GM12878 (cell line): ENCODE measurements around the gene CD83. TPM values are rescaled to one million over a fixed set of nuclear protein-coding genes. Genes with fewer than 3 reads are reported as not detected.

Experiments
- ATF3 ChIP-seq: IDR thresholded peaks from 2 replicates; pipeline ENCODE4 v1.6.1; 2011; ENCODE audit warnings: low read depth, mild to moderate bottlenecking, low read length, moderate library complexity, borderline replicate concordance; ENCODE audit errors: extremely low read depth
- CEBPB ChIP-seq, 2 experiments: fragments of 150-350 bp in 1 of 2; IDR thresholded peaks; 2 replicates each; pipeline ENCODE4 v1.6.1; 2012 to 2014; ENCODE audit warnings: low read depth in 2 of 2, low read length in 2 of 2, borderline replicate concordance in 1 of 2, inconsistent platforms in 1 of 2
- CREB1 ChIP-seq: IDR thresholded peaks from 2 replicates; pipeline ENCODE4 v1.6.1; 2012; ENCODE audit warnings: low read depth, mild to moderate bottlenecking, inconsistent platforms
- E4F1 ChIP-seq: fragments of 450-650 bp; IDR thresholded peaks from 2 replicates; pipeline ENCODE4 v1.6.1; 2018; ENCODE audit warnings: borderline replicate concordance, mild to moderate bottlenecking; ENCODE audit not compliant: partially characterized antibody
- ESRRA ChIP-seq: IDR thresholded peaks from 2 replicates; pipeline ENCODE4 v1.6.1; 2012; ENCODE audit warnings: mild to moderate bottlenecking, low read length, improper control_type of control experiment
- GABPA ChIP-seq: IDR thresholded peaks from 2 replicates; pipeline ENCODE4 v1.6.1; 2014; ENCODE audit warnings: antibody characterized with exemption, low read depth, mild to moderate bottlenecking, inconsistent platforms
- IRF4 ChIP-seq: IDR thresholded peaks from 2 replicates; pipeline ENCODE4 v1.6.1; 2011; ENCODE audit warnings: low read depth, low read length
- KLF5 ChIP-seq: fragments of 450-650 bp; IDR thresholded peaks from 2 replicates; pipeline ENCODE4 v1.6.1; 2014; ENCODE audit warnings: mild to moderate bottlenecking; ENCODE audit not compliant: partially characterized antibody
- MEF2B ChIP-seq: fragments of 450-650 bp; IDR thresholded peaks from 2 replicates; pipeline ENCODE4 v1.6.1; 2018; ENCODE audit warnings: mild to moderate bottlenecking, moderate library complexity; ENCODE audit not compliant: partially characterized antibody, poor library complexity, severe bottlenecking
- NBN ChIP-seq: fragments of 450-650 bp; IDR thresholded peaks from 2 replicates; pipeline ENCODE4 v1.6.1; 2016
- NFXL1 ChIP-seq: fragments of 450-650 bp; IDR thresholded peaks from 2 replicates; pipeline ENCODE4 v1.6.1; 2017; ENCODE audit warnings: antibody characterized with exemption, mild to moderate bottlenecking, borderline replicate concordance
- PAX5 ChIP-seq: IDR thresholded peaks from 2 replicates; pipeline ENCODE4 v1.6.1; 2011; ENCODE audit warnings: low read depth, low read length, borderline replicate concordance
- PAX8 ChIP-seq: fragments of 450-650 bp; IDR thresholded peaks from 2 replicates; pipeline ENCODE4 v1.6.1; 2017; ENCODE audit warnings: mild to moderate bottlenecking, moderate library complexity
- PBX3 ChIP-seq: IDR thresholded peaks from 2 replicates; pipeline ENCODE4 v1.6.1; 2011; ENCODE audit warnings: mild to moderate bottlenecking, low read depth, low read length, moderate library complexity; ENCODE audit not compliant: insufficient replicate concordance
- POLR2AphosphoS5 ChIP-seq: IDR thresholded peaks from 2 replicates; pipeline ENCODE4 v1.6.1; 2011; ENCODE audit warnings: mild to moderate bottlenecking, low read length, inconsistent platforms
- PRDM15 ChIP-seq: fragments of 450-650 bp; formaldehyde crosslinking; IDR thresholded peaks from 2 replicates; pipeline ENCODE4 v1.4.0; 2020; ENCODE audit warnings: mild to moderate bottlenecking, moderate library complexity
- RELA ChIP-seq: fragments of 450-650 bp; IDR thresholded peaks from 2 replicates; pipeline ENCODE4 v1.8.0; 2014; ENCODE audit warnings: borderline replicate concordance; ENCODE audit not compliant: partially characterized antibody
- SP1 ChIP-seq: IDR thresholded peaks from one replicate; pipeline ENCODE4 v1.6.1; 2011; ENCODE audit warnings: low read depth, low read length
- TAF1 ChIP-seq: IDR thresholded peaks from 2 replicates; pipeline ENCODE4 v1.6.1; 2011; ENCODE audit warnings: mild to moderate bottlenecking, low read depth, low read length, borderline replicate concordance
- TBL1XR1 ChIP-seq: IDR thresholded peaks from 2 replicates; pipeline ENCODE4 v1.6.1; 2012; ENCODE audit warnings: low read depth, low read length, improper control_type of control experiment
- ZBTB33 ChIP-seq: fragments of 450-650 bp; IDR thresholded peaks from 2 replicates; pipeline ENCODE4 v1.6.1; 2017; ENCODE audit warnings: mild to moderate bottlenecking
- ZSCAN29 ChIP-seq: fragments of 450-650 bp; IDR thresholded peaks from 2 replicates; pipeline ENCODE4 v1.6.1; 2017; ENCODE audit warnings: mild to moderate bottlenecking, moderate library complexity
- polyA plus RNA-seq, 11 experiments: library from polyadenylated mRNA; depleted of rRNA in 4 of 11; unstranded in 6 of 11; stranded (reverse) in 5 of 11; fragments of >200 nt; fragmentation: Nextera tagmentation in 4 of 11; fragmentation: Illumina TruSeq in 1 of 11; extraction: Ambion mirVana in 4 of 11; extraction: Trizol in 1 of 11; gene quantifications; 1 replicate in 1 of 11; 2 replicates in 10 of 11; pipeline versions ENCODE4 v1.2.1 to v1.2.3, GENCODE V29; 2011 to 2016; ENCODE audit warnings: inconsistent platforms in 2 of 11, missing spikeins in 2 of 11, low read depth in 1 of 11
- total RNA-seq, 4 experiments: library from RNA; depleted of rRNA in 3 of 4; stranded (reverse); fragments of >200 nt in 3 of 4; fragmentation: Illumina TruSeq in 1 of 4; extraction: Trizol in 1 of 4; gene quantifications; 2 replicates each; pipeline versions ENCODE4 v1.2.1 to v1.2.3, GENCODE V29; 2013 to 2021

The CD83 gene
- total and polyA plus RNA-seq, 10 of the 15 experiments (the other 5 are each of a cell fraction or from before 2014, with no cell fraction given) = 76.1 to 174 (median 129) TPM

GRCh38 chr6:14075095-14075503 is 42.5 kb upstream of the CD83 start (continued):
- TF ChIP-seq IRF4 = no peak
- no peak for TF ChIP-seq POLR2AphosphoS5
- no peak for TF ChIP-seq TBL1XR1
- peak; percentile 23 for TF ChIP-seq MEF2B
- TF ChIP-seq PAX8 = no peak
- no peak for TF ChIP-seq PBX3
- TF ChIP-seq ESRRA = no peak
- TF ChIP-seq GABPA = no peak
- TF ChIP-seq CREB1 = no peak
- no peak for TF ChIP-seq NFXL1
- no peak for TF ChIP-seq PRDM15 (CRISPR knock-in tag)
- peak; percentile 69 for TF ChIP-seq NBN
- no peak for TF ChIP-seq ZSCAN29
- TF ChIP-seq RELA = peak; percentile 23
- TF ChIP-seq PAX5 = no peak
- no peak for TF ChIP-seq ZBTB33
- TF ChIP-seq CEBPB (IDR thresholded peaks at IDR 0.05; ENCODE audit: borderline replicate concordance in 1 of 2, low read depth in 2 of 2, low read length in 2 of 2) = no peak
- no peak for TF ChIP-seq KLF5
- no peak for TF ChIP-seq E4F1
- TF ChIP-seq TAF1 = no peak
- TF ChIP-seq ATF3 = no peak
- no peak for TF ChIP-seq SP1
